Measurements from ENCODE around the gene F10.

The F10 gene

DNA sequence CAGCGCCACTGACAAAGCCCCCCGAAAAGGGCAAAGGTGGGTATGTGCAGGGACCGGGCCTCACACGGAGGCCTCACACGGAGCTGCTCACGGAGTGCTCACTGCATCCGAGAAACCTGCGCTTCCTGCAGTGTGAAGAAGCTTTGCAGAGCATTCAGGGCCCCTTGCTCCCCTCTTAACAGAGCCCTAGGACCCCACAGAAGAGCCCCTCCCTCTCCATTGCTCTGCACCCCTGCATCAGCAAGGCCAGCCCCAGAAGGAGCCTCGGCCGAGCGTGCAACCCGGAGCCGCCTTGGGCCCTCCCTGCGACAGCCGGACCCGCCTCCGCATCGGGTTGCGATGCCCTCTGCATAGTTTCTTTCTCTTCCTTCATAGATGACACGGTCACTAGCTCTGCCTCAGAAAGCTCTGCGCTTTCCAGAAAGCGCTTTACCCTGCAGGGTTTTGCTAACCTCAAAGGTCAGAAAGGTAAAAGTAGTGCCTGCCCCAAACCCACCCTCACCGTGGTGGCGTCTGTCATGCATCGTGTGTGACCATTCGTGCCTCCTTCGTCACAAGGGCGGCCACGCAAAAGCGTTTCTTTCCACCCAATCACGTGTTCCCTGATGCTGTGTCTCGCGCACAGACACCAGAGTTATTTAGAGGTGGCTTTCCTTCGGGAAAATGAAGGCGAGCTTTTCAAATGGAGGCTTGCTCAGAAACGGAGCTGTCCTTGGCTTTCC lies 32.7 kb upstream of the F10 start:
- Mint-ChIP-seq H3K4me3 (no peak overlapping the region), H3K27ac (no peak overlapping the region), H3K9me3 (no peaks in the 10 kb centered on the region), H3K36me3 (ENCODE audit: low read depth) (peaks cover 20% of the 10 kb centered on the region), H3K27me3 (ENCODE audit: low read depth) (peaks cover 19% of the 10 kb centered on the region), H3K4me1 (peaks cover 14% of the 10 kb centered on the region)
- TF ChIP-seq, protein P1, sequence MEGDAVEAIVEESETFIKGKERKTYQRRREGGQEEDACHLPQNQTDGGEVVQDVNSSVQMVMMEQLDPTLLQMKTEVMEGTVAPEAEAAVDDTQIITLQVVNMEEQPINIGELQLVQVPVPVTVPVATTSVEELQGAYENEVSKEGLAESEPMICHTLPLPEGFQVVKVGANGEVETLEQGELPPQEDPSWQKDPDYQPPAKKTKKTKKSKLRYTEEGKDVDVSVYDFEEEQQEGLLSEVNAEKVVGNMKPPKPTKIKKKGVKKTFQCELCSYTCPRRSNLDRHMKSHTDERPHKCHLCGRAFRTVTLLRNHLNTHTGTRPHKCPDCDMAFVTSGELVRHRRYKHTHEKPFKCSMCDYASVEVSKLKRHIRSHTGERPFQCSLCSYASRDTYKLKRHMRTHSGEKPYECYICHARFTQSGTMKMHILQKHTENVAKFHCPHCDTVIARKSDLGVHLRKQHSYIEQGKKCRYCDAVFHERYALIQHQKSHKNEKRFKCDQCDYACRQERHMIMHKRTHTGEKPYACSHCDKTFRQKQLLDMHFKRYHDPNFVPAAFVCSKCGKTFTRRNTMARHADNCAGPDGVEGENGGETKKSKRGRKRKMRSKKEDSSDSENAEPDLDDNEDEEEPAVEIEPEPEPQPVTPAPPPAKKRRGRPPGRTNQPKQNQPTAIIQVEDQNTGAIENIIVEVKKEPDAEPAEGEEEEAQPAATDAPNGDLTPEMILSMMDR (IDR thresholded peaks at IDR 0.05; ENCODE audit: unreplicated experiment in 3 of 3), result no peak

DNA sequence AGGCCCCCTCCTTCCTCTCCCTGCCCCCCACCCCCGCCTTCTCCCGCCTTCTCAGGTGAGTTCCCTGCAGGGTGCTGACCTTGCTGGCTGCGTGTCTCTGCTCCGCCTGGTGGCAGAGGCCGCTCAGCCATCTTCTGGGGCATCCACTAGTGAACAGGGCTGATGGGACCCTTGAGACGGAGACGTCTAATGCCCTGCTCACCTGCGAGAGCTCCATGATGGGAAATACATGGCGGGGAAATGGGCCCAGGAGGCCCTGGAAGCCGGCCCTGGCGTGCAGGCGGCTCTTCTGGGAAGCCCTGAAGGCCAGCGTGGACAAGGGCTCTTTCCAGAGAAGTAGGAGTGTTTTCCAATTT lies 32.2 kb upstream of the F10 start:
- Mint-ChIP-seq H3K9me3 (no peaks in the 10 kb centered on the region), H3K4me3 (no peak overlapping the region), H3K27ac (no peak overlapping the region), H3K4me1 (peaks cover 14% of the 10 kb centered on the region), H3K36me3 (ENCODE audit: low read depth) (peaks cover 20% of the 10 kb centered on the region), H3K27me3 (ENCODE audit: low read depth) (peaks cover 19% of the 10 kb centered on the region)
- TF ChIP-seq, protein P1 (IDR thresholded peaks at IDR 0.05; ENCODE audit: unreplicated experiment in 3 of 3), result no peak

DNA sequence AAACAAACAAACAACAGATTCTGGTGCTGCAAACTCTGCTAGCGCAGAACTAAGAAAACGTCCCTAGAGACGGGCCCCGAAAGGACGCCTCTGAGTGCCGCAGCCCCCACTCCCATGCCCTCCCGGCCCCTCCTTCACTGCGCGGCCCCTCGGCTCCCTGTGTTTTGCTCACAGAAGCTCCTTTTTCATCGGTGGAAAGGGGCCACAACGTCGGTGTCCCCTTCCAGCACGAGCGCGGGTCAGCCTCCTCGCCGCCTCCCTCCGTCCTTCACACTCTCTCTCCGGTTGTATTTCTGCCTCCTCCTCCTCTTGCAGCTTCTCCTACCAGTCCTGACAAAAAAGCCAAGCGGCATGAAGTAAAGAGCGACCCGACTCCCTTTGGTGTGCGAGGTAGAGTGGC lies 31.8 kb upstream of the F10 start:
- peaks cover 14% of the 10 kb centered on the region for H3K4me1 Mint-ChIP-seq
- H3K9me3 Mint-ChIP-seq, result no peaks in the 10 kb centered on the region
- H3K27me3 Mint-ChIP-seq (ENCODE audit: low read depth), result peaks cover 19% of the 10 kb centered on the region
- no peak overlapping the region for H3K27ac Mint-ChIP-seq
- no peak overlapping the region for H3K4me3 Mint-ChIP-seq
- TF ChIP-seq, protein P1 (IDR thresholded peaks at IDR 0.05; ENCODE audit: unreplicated experiment in 3 of 3), result no peak
- peaks cover 20% of the 10 kb centered on the region for H3K36me3 Mint-ChIP-seq (ENCODE audit: low read depth)

DNA sequence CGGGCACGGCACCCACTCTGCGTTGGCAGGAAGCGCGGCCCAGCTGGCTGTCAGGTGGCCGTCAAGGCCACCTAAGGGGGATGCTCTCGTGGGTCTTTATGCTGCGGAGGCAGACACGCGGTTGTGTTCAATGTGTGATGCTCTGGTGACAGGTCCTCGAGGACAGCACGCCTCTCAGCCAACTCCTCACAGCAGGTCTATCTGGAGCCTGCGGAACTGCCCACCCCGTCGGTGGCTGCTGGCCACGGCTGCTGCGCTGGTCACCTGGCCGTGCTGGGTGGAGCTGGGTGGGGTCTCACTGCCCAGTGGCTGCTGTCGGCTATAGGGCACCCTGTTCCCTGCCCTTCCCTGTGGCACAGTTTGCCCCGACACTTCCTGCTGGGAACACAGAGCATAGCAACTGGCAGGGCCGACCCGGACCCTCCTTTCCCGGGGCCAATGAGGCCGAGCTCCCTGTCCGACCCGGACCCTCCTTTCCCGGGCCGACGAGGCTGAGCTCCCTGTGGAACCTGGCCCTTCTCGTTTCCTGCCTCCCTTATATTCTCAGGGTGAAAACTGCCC lies 31.3 kb upstream of the F10 start:
- H3K27ac Mint-ChIP-seq, result no peak overlapping the region
- no peaks in the 10 kb centered on the region for H3K9me3 Mint-ChIP-seq
- peaks cover 19% of the 10 kb centered on the region for H3K27me3 Mint-ChIP-seq (ENCODE audit: low read depth)
- peaks cover 20% of the 10 kb centered on the region for H3K36me3 Mint-ChIP-seq (ENCODE audit: low read depth)
- H3K4me3 Mint-ChIP-seq, result no peak overlapping the region
- peaks cover 14% of the 10 kb centered on the region for H3K4me1 Mint-ChIP-seq
- TF ChIP-seq, protein P1 (IDR thresholded peaks at IDR 0.05; ENCODE audit: unreplicated experiment in 3 of 3), result no peak

DNA sequence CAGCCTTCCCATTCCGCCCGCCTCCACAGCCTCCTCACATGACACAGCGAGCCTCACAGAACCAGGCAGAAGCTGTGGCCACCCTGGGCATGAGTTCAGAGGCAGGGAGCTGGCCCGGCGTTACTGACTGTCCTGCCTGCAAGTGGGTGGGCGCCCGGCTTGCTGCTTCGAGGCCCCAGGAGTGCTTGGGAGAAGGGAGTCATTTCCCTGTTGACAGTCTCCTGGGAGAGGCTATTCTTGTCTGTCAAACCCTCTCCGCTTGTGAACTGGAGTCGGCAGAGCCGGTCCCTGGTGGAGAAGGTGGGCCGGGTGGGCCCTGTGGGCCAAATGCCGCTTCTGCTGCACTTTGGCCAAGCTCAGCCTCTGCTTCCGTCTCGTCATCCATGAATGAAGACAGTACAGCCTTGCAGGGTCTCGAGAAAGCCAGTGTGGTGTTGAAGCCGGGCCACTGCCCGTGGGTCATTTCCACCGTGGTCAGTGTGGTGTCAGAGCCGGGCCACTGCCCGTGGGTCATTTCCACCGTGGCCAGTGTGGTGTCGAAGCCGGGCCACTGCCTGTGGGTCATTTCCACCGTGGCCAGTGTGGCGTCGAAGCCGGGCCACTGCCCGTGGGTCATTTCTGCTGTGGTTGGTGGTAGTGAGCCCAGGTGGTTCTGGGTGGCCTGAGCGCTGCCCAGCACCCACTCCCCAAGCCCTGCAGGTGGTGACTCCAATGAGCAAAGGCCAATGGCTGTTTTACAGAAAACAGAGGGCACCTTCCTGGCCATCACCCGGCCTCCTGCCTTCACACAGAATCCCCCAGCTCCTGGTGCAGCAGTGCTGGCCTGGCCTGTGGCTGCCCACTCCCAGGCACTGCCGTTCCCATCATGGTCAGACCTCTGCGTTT lies 30.5 kb upstream of the F10 start:
- H3K4me1 Mint-ChIP-seq, result peaks cover 14% of the 10 kb centered on the region
- H3K4me3 Mint-ChIP-seq, result no peak overlapping the region
- peaks cover 13% of the 10 kb centered on the region for H3K27me3 Mint-ChIP-seq (ENCODE audit: low read depth)
- H3K9me3 Mint-ChIP-seq, result no peaks in the 10 kb centered on the region
- TF ChIP-seq, protein P1 (IDR thresholded peaks at IDR 0.05; ENCODE audit: unreplicated experiment in 3 of 3), result no peak
- no peak overlapping the region for H3K27ac Mint-ChIP-seq
- peaks cover 17% of the 10 kb centered on the region for H3K36me3 Mint-ChIP-seq (ENCODE audit: low read depth)
